ENCODE data around the gene THAP8.

THAP8 gene

GRCh38 chr19:36026091-36026876 is 27.8 kb downstream of the THAP8 start:
- no peak for TF ChIP-seq EZH2phosphoT487 (IDR thresholded peaks at IDR 0.05; ENCODE audit: borderline replicate concordance)
- TF ChIP-seq, protein P1, sequence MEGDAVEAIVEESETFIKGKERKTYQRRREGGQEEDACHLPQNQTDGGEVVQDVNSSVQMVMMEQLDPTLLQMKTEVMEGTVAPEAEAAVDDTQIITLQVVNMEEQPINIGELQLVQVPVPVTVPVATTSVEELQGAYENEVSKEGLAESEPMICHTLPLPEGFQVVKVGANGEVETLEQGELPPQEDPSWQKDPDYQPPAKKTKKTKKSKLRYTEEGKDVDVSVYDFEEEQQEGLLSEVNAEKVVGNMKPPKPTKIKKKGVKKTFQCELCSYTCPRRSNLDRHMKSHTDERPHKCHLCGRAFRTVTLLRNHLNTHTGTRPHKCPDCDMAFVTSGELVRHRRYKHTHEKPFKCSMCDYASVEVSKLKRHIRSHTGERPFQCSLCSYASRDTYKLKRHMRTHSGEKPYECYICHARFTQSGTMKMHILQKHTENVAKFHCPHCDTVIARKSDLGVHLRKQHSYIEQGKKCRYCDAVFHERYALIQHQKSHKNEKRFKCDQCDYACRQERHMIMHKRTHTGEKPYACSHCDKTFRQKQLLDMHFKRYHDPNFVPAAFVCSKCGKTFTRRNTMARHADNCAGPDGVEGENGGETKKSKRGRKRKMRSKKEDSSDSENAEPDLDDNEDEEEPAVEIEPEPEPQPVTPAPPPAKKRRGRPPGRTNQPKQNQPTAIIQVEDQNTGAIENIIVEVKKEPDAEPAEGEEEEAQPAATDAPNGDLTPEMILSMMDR (conservative IDR thresholded peaks at IDR 0.05; ENCODE audit: low read length): no peak
- Histone ChIP-seq H4K20me1 (ENCODE audit: insufficient read depth, low read length, poor library complexity, severe bottlenecking) (no peaks in the 10 kb centered on the region), H3K27me3 (ENCODE audit: insufficient read depth, low read length, poor library complexity, severe bottlenecking) (no peaks in the 10 kb centered on the region), H3K4me1 (ENCODE audit: insufficient read depth, low read length, poor library complexity, severe bottlenecking) (no peaks in the 10 kb centered on the region), H3K4me3 (ENCODE audit: low read length, poor library complexity, severe bottlenecking) (no peak overlapping the region), H3F3A (ENCODE audit: low read depth) (no peaks in the 10 kb centered on the region), H3K36me3 (ENCODE audit: insufficient read depth, low read length) (no peaks in the 10 kb centered on the region), H2AFZ (ENCODE audit: low read length) (no peak overlapping the region), H3K79me2 (ENCODE audit: insufficient read depth, low read length) (no peaks in the 10 kb centered on the region), H3K9ac (ENCODE audit: low read depth, low read length, poor library complexity, severe bottlenecking) (no peak overlapping the region), H3K9me3 (ENCODE audit: insufficient read depth, low read depth, low read length) (no peaks in the 10 kb centered on the region), H3K4me2 (ENCODE audit: low read depth, low read length, poor library complexity, severe bottlenecking) (no peak overlapping the region), H3K9me2 (replicated peaks; ENCODE audit: low read depth, low read length) (no peaks in the 10 kb centered on the region)

- H3K27me3 ChIP-seq (ENCODE audit: insufficient read depth, low read length, poor library complexity, severe bottlenecking): no peaks in the 10 kb centered on the region
- H3K4me1 ChIP-seq (ENCODE audit: insufficient read depth, low read length, poor library complexity, severe bottlenecking): no peaks in the 10 kb centered on the region
- H3F3A ChIP-seq (ENCODE audit: low read depth): no peaks in the 10 kb centered on the region
- no peaks in the 10 kb centered on the region for H3K9me2 ChIP-seq (replicated peaks; ENCODE audit: low read depth, low read length)
- H3K4me2 ChIP-seq (ENCODE audit: low read depth, low read length, poor library complexity, severe bottlenecking): no peak overlapping the region
- no peak overlapping the region for H3K9ac ChIP-seq (ENCODE audit: low read depth, low read length, poor library complexity, severe bottlenecking)
- H3K9me3 ChIP-seq (ENCODE audit: insufficient read depth, low read depth, low read length): no peaks in the 10 kb centered on the region
- no peaks in the 10 kb centered on the region for H3K36me3 ChIP-seq (ENCODE audit: insufficient read depth, low read length)
- H3K4me3 ChIP-seq (ENCODE audit: low read length, poor library complexity, severe bottlenecking): no peak overlapping the region
- no peaks in the 10 kb centered on the region for H4K20me1 ChIP-seq (ENCODE audit: insufficient read depth, low read length, poor library complexity, severe bottlenecking)
- no peak for TF ChIP-seq EZH2phosphoT487 (IDR thresholded peaks at IDR 0.05; ENCODE audit: borderline replicate concordance)
- TF ChIP-seq, protein P1 (conservative IDR thresholded peaks at IDR 0.05; ENCODE audit: low read length): no peak
- no peak overlapping the region for H2AFZ ChIP-seq (ENCODE audit: low read length)
- no peaks in the 10 kb centered on the region for H3K79me2 ChIP-seq (ENCODE audit: insufficient read depth, low read length)
Observed at GRCh38 chr19:36025541-36025940, 28.5 kb downstream of the THAP8 start.

- no peaks in the 10 kb centered on the region for H4K20me1 ChIP-seq (ENCODE audit: insufficient read depth, low read length, poor library complexity, severe bottlenecking)
- H3K9me3 ChIP-seq (ENCODE audit: insufficient read depth, low read depth, low read length): no peaks in the 10 kb centered on the region
- H3K9ac ChIP-seq (ENCODE audit: low read depth, low read length, poor library complexity, severe bottlenecking): no peak overlapping the region
- H3K4me3 ChIP-seq (ENCODE audit: low read length, poor library complexity, severe bottlenecking): no peak overlapping the region
- no peak overlapping the region for H2AFZ ChIP-seq (ENCODE audit: low read length)
- no peaks in the 10 kb centered on the region for H3K79me2 ChIP-seq (ENCODE audit: insufficient read depth, low read length)
- no peaks in the 10 kb centered on the region for H3K9me2 ChIP-seq (replicated peaks; ENCODE audit: low read depth, low read length)
- no peaks in the 10 kb centered on the region for H3K27me3 ChIP-seq (ENCODE audit: insufficient read depth, low read length, poor library complexity, severe bottlenecking)
- TF ChIP-seq, protein P1 (conservative IDR thresholded peaks at IDR 0.05; ENCODE audit: low read length): no peak
- TF ChIP-seq EZH2phosphoT487 (IDR thresholded peaks at IDR 0.05; ENCODE audit: borderline replicate concordance): no peak
- H3F3A ChIP-seq (ENCODE audit: low read depth): no peaks in the 10 kb centered on the region
- H3K36me3 ChIP-seq (ENCODE audit: insufficient read depth, low read length): no peaks in the 10 kb centered on the region
- H3K4me2 ChIP-seq (ENCODE audit: low read depth, low read length, poor library complexity, severe bottlenecking): no peak overlapping the region
- no peaks in the 10 kb centered on the region for H3K4me1 ChIP-seq (ENCODE audit: insufficient read depth, low read length, poor library complexity, severe bottlenecking)
Observed at GRCh38 chr19:36023432-36023831, 30.7 kb downstream of the THAP8 start.

Measured in Loucy (cell line).